Measurements from ENCODE around the gene SH3BGRL3. TPM values are rescaled to one million over a fixed set of nuclear protein-coding genes. Genes with fewer than 3 reads are reported as not detected.
"Not testable (repeated sequence)": the region's sequence is repeated elsewhere in the genome, so short reads cannot be mapped to it uniquely, and the experiment has no call there.

SH3BGRL3 gene
- total RNA-seq, 1 experiment from 2014 or later, result 143 TPM

- peak overlapping the region; percentile 35 for H3K9ac ChIP-seq (ENCODE audit: low read length)
- H3K4me1 ChIP-seq (ENCODE audit: low read length), result peaks cover 53% of the 10 kb centered on the region
- peak overlapping the region; percentile 87 for H3K27ac ChIP-seq (ENCODE audit: low read length)
- DNase-seq, result peak; percentile 96
- no peak overlapping the region for H3K4me3 ChIP-seq (ENCODE audit: low read length)
- peaks cover 7% of the 10 kb centered on the region; the same call in 1 of the 2 replicates for H3K36me3 ChIP-seq (ENCODE audit: insufficient read depth, low read length)
- no peaks in the 10 kb centered on the region for H3K9me3 ChIP-seq (ENCODE audit: low read length)
- H4K20me1 ChIP-seq (ENCODE audit: insufficient read depth, low read depth, low read length), result no peaks in the 10 kb centered on the region
- H3K4me2 ChIP-seq (ENCODE audit: low read depth, low read length, poor library complexity, severe bottlenecking), result peak overlapping the region; percentile 12
- no peaks in the 10 kb centered on the region for H3K9me2 ChIP-seq (replicated peaks; ENCODE audit: insufficient read depth, low read length)
- H2AFZ ChIP-seq (ENCODE audit: low read length), result no peak overlapping the region
- H3K79me2 ChIP-seq (ENCODE audit: low read length), result peaks cover 10% of the 10 kb centered on the region
- H3K27me3 ChIP-seq (ENCODE audit: low read length), result no peaks in the 10 kb centered on the region
Observed at GRCh38 chr1:26321315-26322041, 41.6 kb downstream of the SH3BGRL3 start.

GRCh38 chr1:26322042-26322331 lies 42.1 kb downstream of the SH3BGRL3 start:
- Histone ChIP-seq H3K79me2 (ENCODE audit: low read length) (peaks cover 10% of the 10 kb centered on the region), H3K27ac (ENCODE audit: low read length) (no peak overlapping the region; the same call in 1 of the 2 replicates), H3K4me2 (ENCODE audit: low read depth, low read length, poor library complexity, severe bottlenecking) (no peak overlapping the region), H3K27me3 (ENCODE audit: low read length) (no peaks in the 10 kb centered on the region), H4K20me1 (ENCODE audit: insufficient read depth, low read depth, low read length) (no peaks in the 10 kb centered on the region), H3K36me3 (ENCODE audit: insufficient read depth, low read length) (peaks cover 7% of the 10 kb centered on the region; the same call in 1 of the 2 replicates), H3K9me2 (replicated peaks; ENCODE audit: insufficient read depth, low read length) (no peaks in the 10 kb centered on the region), H2AFZ (ENCODE audit: low read length) (no peak overlapping the region), H3K9ac (ENCODE audit: low read length) (peak overlapping the region; percentile 35), H3K4me1 (ENCODE audit: low read length) (peaks cover 48% of the 10 kb centered on the region), H3K9me3 (ENCODE audit: low read length) (no peaks in the 10 kb centered on the region), H3K4me3 (ENCODE audit: low read length) (no peak overlapping the region)
- DNase-seq, result no peak

- no peak overlapping the region for H3K9ac ChIP-seq (ENCODE audit: low read length)
- no peaks in the 10 kb centered on the region for H3K27me3 ChIP-seq (ENCODE audit: low read length)
- H3K27ac ChIP-seq (ENCODE audit: low read length), result no peak overlapping the region
- no peaks in the 10 kb centered on the region for H3K9me3 ChIP-seq (ENCODE audit: low read length)
- H3K79me2 ChIP-seq (ENCODE audit: low read length), result peaks cover 4% of the 10 kb centered on the region
- H3K4me1 ChIP-seq (ENCODE audit: low read length), result peaks cover 34% of the 10 kb centered on the region
- H3K4me2 ChIP-seq (ENCODE audit: low read depth, low read length, poor library complexity, severe bottlenecking), result no peak overlapping the region
- no peaks in the 10 kb centered on the region for H4K20me1 ChIP-seq (ENCODE audit: insufficient read depth, low read depth, low read length)
- no peaks in the 10 kb centered on the region for H3K9me2 ChIP-seq (replicated peaks; ENCODE audit: insufficient read depth, low read length)
- H3K36me3 ChIP-seq (ENCODE audit: insufficient read depth, low read length), result peaks cover 7% of the 10 kb centered on the region; the same call in 1 of the 2 replicates
- H2AFZ ChIP-seq (ENCODE audit: low read length), result no peak overlapping the region
- DNase-seq, result no peak
- no peak overlapping the region for H3K4me3 ChIP-seq (ENCODE audit: low read length)
Observed at GRCh38 chr1:26323382-26323781, 43.5 kb downstream of the SH3BGRL3 start.

- H3K27me3 ChIP-seq (ENCODE audit: low read length), result no peaks in the 10 kb centered on the region
- no peaks in the 10 kb centered on the region for H4K20me1 ChIP-seq (ENCODE audit: insufficient read depth, low read depth, low read length)
- peaks cover 7% of the 10 kb centered on the region; the same call in 1 of the 2 replicates for H3K36me3 ChIP-seq (ENCODE audit: insufficient read depth, low read length)
- no peak overlapping the region for H3K4me3 ChIP-seq (ENCODE audit: low read length)
- H3K4me1 ChIP-seq (ENCODE audit: low read length), result peaks cover 22% of the 10 kb centered on the region
- H3K79me2 ChIP-seq (ENCODE audit: low read length), result no peaks in the 10 kb centered on the region
- no peaks in the 10 kb centered on the region for H3K9me2 ChIP-seq (replicated peaks; ENCODE audit: insufficient read depth, low read length)
- no peak overlapping the region for H3K9ac ChIP-seq (ENCODE audit: low read length)
- H3K27ac ChIP-seq (ENCODE audit: low read length), result no peak overlapping the region
- DNase-seq, result no peak
- H3K4me2 ChIP-seq (ENCODE audit: low read depth, low read length, poor library complexity, severe bottlenecking), result no peak overlapping the region
- H3K9me3 ChIP-seq (ENCODE audit: low read length), result no peaks in the 10 kb centered on the region
- H2AFZ ChIP-seq (ENCODE audit: low read length), result no peak overlapping the region
Observed at GRCh38 chr1:26324550-26324949, 44.7 kb downstream of the SH3BGRL3 start.

- no peaks in the 10 kb centered on the region for H3K79me2 ChIP-seq (ENCODE audit: low read length)
- H3K4me3 ChIP-seq (ENCODE audit: low read length), result no peak overlapping the region
- no peak overlapping the region for H2AFZ ChIP-seq (ENCODE audit: low read length)
- no peaks in the 10 kb centered on the region; the same call in 1 of the 2 replicates for H3K36me3 ChIP-seq (ENCODE audit: insufficient read depth, low read length)
- no peak overlapping the region for H3K9ac ChIP-seq (ENCODE audit: low read length)
- no peaks in the 10 kb centered on the region for H3K9me3 ChIP-seq (ENCODE audit: low read length)
- H3K27ac ChIP-seq (ENCODE audit: low read length), result no peak overlapping the region
- H3K4me1 ChIP-seq (ENCODE audit: low read length), result no peaks in the 10 kb centered on the region
- DNase-seq, result peak; percentile 79
- no peaks in the 10 kb centered on the region for H3K27me3 ChIP-seq (ENCODE audit: low read length)
- no peak overlapping the region for H3K4me2 ChIP-seq (ENCODE audit: low read depth, low read length, poor library complexity, severe bottlenecking)
- H3K9me2 ChIP-seq (replicated peaks; ENCODE audit: insufficient read depth, low read length), result no peaks in the 10 kb centered on the region
- no peaks in the 10 kb centered on the region for H4K20me1 ChIP-seq (ENCODE audit: insufficient read depth, low read depth, low read length)
Observed at GRCh38 chr1:26327956-26328362, 48.1 kb downstream of the SH3BGRL3 start.

- no peaks in the 10 kb centered on the region for H3K4me1 ChIP-seq (ENCODE audit: low read length)
- H3K9ac ChIP-seq (ENCODE audit: low read length), result no peak overlapping the region
- no peak overlapping the region for H3K4me3 ChIP-seq (ENCODE audit: low read length)
- no peaks in the 10 kb centered on the region for H3K79me2 ChIP-seq (ENCODE audit: low read length)
- H3K27ac ChIP-seq (ENCODE audit: low read length), result no peak overlapping the region
- no peak for DNase-seq
- no peaks in the 10 kb centered on the region for H3K9me2 ChIP-seq (replicated peaks; ENCODE audit: insufficient read depth, low read length)
- H4K20me1 ChIP-seq (ENCODE audit: insufficient read depth, low read depth, low read length), result no peaks in the 10 kb centered on the region
- H3K36me3 ChIP-seq (ENCODE audit: insufficient read depth, low read length), result no peaks in the 10 kb centered on the region
- no peak overlapping the region for H3K4me2 ChIP-seq (ENCODE audit: low read depth, low read length, poor library complexity, severe bottlenecking)
- no peak overlapping the region for H2AFZ ChIP-seq (ENCODE audit: low read length)
- no peaks in the 10 kb centered on the region for H3K27me3 ChIP-seq (ENCODE audit: low read length)
- H3K9me3 ChIP-seq (ENCODE audit: low read length), result no peaks in the 10 kb centered on the region
Observed at GRCh38 chr1:26328597-26328996, 48.7 kb downstream of the SH3BGRL3 start.

GRCh38 chr1:26329380-26329779 lies 49.5 kb downstream of the SH3BGRL3 start:
- not testable (repeated sequence) for H3K9ac ChIP-seq (ENCODE audit: low read length); H3K79me2 ChIP-seq (ENCODE audit: low read length); H3K4me3 ChIP-seq (ENCODE audit: low read length); H2AFZ ChIP-seq (ENCODE audit: low read length); H3K27me3 ChIP-seq (ENCODE audit: low read length); H3K4me1 ChIP-seq (ENCODE audit: low read length); H3K9me2 ChIP-seq (replicated peaks; ENCODE audit: insufficient read depth, low read length); H3K9me3 ChIP-seq (ENCODE audit: low read length); H3K4me2 ChIP-seq (ENCODE audit: low read depth, low read length, poor library complexity, severe bottlenecking); H4K20me1 ChIP-seq (ENCODE audit: insufficient read depth, low read depth, low read length); DNase-seq; H3K36me3 ChIP-seq (ENCODE audit: insufficient read depth, low read length); H3K27ac ChIP-seq (ENCODE audit: low read length)

- no peak for DNase-seq
- no peak overlapping the region for H3K4me3 ChIP-seq (ENCODE audit: low read length)
- H3K9ac ChIP-seq (ENCODE audit: low read length), result no peak overlapping the region
- H2AFZ ChIP-seq (ENCODE audit: low read length), result no peak overlapping the region
- no peaks in the 10 kb centered on the region for H3K9me2 ChIP-seq (replicated peaks; ENCODE audit: insufficient read depth, low read length)
- no peaks in the 10 kb centered on the region for H3K9me3 ChIP-seq (ENCODE audit: low read length)
- H3K4me1 ChIP-seq (ENCODE audit: low read length), result no peaks in the 10 kb centered on the region; the same call in 1 of the 2 replicates
- no peaks in the 10 kb centered on the region for H4K20me1 ChIP-seq (ENCODE audit: insufficient read depth, low read depth, low read length)
- H3K27me3 ChIP-seq (ENCODE audit: low read length), result no peaks in the 10 kb centered on the region
- no peaks in the 10 kb centered on the region for H3K79me2 ChIP-seq (ENCODE audit: low read length)
- no peaks in the 10 kb centered on the region for H3K36me3 ChIP-seq (ENCODE audit: insufficient read depth, low read length)
- no peak overlapping the region for H3K27ac ChIP-seq (ENCODE audit: low read length)
- H3K4me2 ChIP-seq (ENCODE audit: low read depth, low read length, poor library complexity, severe bottlenecking), result no peak overlapping the region
Observed at GRCh38 chr1:26330276-26330675, 50.4 kb downstream of the SH3BGRL3 start.
